ENCODE data around the gene ANKRD61. TPM values are rescaled to one million over a fixed set of nuclear protein-coding genes. Genes with fewer than 3 reads are reported as not detected.
"Not testable (repeated sequence)": the region's sequence is repeated elsewhere in the genome, so short reads cannot be mapped to it uniquely, and the experiment has no call there.

The ANKRD61 gene
- total RNA-seq, 2 donors from 2014 or later, result 0.74 TPM; not detected in 1

DNA sequence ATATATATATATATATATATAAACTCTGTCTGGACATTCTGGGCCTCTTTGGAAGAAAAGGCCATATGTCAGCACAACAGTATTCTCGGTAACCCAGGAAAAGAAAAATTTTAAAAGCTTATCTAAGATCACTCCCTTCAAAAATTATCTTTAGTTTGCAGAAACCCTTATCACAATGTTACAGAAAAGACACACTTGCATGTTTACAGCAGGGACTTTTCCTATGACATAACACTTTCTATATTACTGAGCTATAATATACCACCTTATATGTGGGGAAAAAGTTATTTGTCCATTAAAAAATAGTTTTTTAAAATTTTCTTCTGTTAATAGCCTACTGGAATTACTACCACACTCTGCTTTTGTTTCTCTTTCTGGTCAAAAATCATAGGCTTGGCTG, 25.4 kb downstream of the ANKRD61 start:
- Histone ChIP-seq H3K4me3 (no peak overlapping the region), H3K27me3 (replicated peaks; ENCODE audit: insufficient read depth) (no peaks in the 10 kb centered on the region), H3K4me1 (replicated peaks) (no peaks in the 10 kb centered on the region), H3K36me3 (no peaks in the 10 kb centered on the region), H3K27ac (no peak overlapping the region), H3K9me3 (no peaks in the 10 kb centered on the region)
- intact Hi-C loops (cut with DNase I), result no loop called here
- TF ChIP-seq POLR2A (IDR thresholded peaks at IDR 0.05) (no peak), POLR2AphosphoS5 (IDR thresholded peaks at IDR 0.05) (no peak)
- TF ChIP-seq, protein P1, sequence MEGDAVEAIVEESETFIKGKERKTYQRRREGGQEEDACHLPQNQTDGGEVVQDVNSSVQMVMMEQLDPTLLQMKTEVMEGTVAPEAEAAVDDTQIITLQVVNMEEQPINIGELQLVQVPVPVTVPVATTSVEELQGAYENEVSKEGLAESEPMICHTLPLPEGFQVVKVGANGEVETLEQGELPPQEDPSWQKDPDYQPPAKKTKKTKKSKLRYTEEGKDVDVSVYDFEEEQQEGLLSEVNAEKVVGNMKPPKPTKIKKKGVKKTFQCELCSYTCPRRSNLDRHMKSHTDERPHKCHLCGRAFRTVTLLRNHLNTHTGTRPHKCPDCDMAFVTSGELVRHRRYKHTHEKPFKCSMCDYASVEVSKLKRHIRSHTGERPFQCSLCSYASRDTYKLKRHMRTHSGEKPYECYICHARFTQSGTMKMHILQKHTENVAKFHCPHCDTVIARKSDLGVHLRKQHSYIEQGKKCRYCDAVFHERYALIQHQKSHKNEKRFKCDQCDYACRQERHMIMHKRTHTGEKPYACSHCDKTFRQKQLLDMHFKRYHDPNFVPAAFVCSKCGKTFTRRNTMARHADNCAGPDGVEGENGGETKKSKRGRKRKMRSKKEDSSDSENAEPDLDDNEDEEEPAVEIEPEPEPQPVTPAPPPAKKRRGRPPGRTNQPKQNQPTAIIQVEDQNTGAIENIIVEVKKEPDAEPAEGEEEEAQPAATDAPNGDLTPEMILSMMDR (IDR thresholded peaks at IDR 0.05), result no peak
- 54% methylated on average over 1 of the region's 1 CpG for whole genome bisulfite sequencing
- DNase-seq (ENCODE audit: low spot score), result no peak

DNA sequence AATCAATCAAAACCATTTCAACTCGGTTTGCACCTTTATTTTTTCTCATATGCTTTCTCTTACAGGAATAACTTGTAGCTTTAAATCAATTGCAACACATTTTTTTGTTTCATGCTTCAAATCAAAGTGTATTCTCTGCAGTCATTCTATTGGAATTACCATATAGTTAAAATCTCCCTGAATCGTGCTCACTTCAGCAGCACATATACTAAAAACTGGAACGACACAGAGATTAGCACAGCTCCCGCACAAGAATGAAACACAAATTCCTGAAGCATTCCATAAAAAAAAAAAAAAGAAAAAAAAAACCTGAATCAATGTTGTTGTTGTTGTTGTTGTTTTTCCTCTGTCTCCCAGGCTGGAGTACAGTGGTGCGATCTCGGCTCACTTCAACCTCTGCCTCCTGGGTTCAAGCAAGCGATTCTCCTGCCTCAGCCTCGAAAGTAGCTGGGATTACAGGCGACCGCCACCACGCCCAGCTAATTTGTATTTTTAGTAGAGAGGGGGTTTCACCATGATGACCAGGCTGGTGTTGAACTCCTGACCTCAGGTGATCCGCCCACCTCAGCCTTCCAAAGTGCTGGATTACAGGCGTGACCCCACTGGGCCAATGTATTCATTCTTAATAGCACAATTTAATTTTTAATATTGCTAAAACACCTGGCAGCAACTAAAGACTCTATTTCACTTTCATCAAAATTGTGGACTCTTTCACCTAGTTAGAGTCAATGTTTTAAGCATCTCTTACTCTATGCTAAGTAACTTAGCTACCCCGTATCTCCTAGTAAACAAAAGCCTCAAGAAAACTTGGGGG, 26.3 kb downstream of the ANKRD61 start:
- Histone ChIP-seq H3K4me1 (replicated peaks) (no peaks in the 10 kb centered on the region), H3K36me3 (no peaks in the 10 kb centered on the region), H3K4me3 (peak overlapping the region; percentile 88 to 99), H3K27ac (peak overlapping the region in 1 of 2 donors; percentile 91), H3K27me3 (replicated peaks; ENCODE audit: insufficient read depth) (no peaks in the 10 kb centered on the region), H3K9me3 (no peaks in the 10 kb centered on the region)
- WGBS, result 53% methylated on average over 14 of the region's 14 CpGs
- no peak for DNase-seq (ENCODE audit: low spot score)
- intact Hi-C loops (cut with DNase I), result no loop called here
- TF ChIP-seq POLR2AphosphoS5 (IDR thresholded peaks at IDR 0.05) (no peak), POLR2A (IDR thresholded peaks at IDR 0.05) (no peak)
- TF ChIP-seq, protein P1 (IDR thresholded peaks at IDR 0.05), result no peak

DNA sequence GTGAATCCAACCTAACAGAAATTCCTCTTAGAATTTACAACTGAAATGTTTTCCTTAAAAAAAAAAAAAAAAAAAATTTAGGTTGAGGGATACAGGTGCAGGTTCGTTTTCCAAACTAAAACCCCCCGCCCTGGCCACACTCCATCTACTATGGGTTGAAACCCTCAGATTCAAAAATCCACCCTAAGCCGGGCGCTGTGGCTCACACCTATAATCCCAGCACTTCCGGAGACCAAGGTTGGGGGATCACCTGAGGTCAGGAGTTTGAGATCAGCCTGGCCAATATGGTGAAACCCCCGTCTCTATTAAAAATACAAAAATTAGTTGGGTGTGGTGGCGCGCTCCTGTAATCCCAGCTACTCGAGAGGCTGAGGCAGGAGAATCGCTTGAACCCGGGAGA, 28.8 kb downstream of the ANKRD61 start:
- intact Hi-C loops (cut with DNase I); H3K36me3 ChIP-seq; H3K9me3 ChIP-seq; H3K4me1 ChIP-seq (replicated peaks); H3K4me3 ChIP-seq; DNase-seq (ENCODE audit: low spot score); H3K27me3 ChIP-seq (replicated peaks; ENCODE audit: insufficient read depth); H3K27ac ChIP-seq: not testable (repeated sequence)
- 84% methylated on average over 11 of the region's 11 CpGs for WGBS

DNA sequence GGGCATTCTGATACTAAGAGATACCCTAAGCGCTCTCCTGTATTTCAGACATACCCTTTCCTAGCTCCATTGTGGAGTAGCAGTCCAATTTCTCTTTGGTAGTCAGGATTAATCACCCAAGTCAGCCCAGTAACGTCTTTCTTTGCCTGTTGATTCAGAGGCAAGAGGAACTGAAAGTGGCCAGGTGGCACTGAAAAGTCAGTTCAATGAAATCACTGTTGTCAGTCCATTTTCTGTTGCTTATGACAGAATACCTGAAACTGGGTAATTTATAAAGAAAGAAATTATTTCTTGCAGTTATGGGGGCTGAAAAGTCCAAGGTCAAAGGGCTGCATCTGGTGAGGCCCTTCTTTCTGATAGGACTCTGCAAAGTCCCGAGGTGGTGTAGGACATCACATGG, 40.2 kb downstream of the ANKRD61 start:
- no peak overlapping the region for H3K27ac ChIP-seq
- intact Hi-C loops (cut with DNase I), result no loop called here
- no peak overlapping the region for H3K4me3 ChIP-seq
- H3K9me3 ChIP-seq, result no peaks in the 10 kb centered on the region
- TF ChIP-seq POLR2AphosphoS5 (IDR thresholded peaks at IDR 0.05), result no peak
- TF ChIP-seq, protein P1 (IDR thresholded peaks at IDR 0.05), result no peak
- no peak for TF ChIP-seq POLR2A (IDR thresholded peaks at IDR 0.05)
- H3K4me1 ChIP-seq (replicated peaks), result no peaks in the 10 kb centered on the region
- 85% methylated on average over 3 of the region's 3 CpGs for WGBS
- no peak for DNase-seq (ENCODE audit: low spot score)
- H3K27me3 ChIP-seq (replicated peaks; ENCODE audit: insufficient read depth), result no peaks in the 10 kb centered on the region
- no peaks in the 10 kb centered on the region for H3K36me3 ChIP-seq

DNA sequence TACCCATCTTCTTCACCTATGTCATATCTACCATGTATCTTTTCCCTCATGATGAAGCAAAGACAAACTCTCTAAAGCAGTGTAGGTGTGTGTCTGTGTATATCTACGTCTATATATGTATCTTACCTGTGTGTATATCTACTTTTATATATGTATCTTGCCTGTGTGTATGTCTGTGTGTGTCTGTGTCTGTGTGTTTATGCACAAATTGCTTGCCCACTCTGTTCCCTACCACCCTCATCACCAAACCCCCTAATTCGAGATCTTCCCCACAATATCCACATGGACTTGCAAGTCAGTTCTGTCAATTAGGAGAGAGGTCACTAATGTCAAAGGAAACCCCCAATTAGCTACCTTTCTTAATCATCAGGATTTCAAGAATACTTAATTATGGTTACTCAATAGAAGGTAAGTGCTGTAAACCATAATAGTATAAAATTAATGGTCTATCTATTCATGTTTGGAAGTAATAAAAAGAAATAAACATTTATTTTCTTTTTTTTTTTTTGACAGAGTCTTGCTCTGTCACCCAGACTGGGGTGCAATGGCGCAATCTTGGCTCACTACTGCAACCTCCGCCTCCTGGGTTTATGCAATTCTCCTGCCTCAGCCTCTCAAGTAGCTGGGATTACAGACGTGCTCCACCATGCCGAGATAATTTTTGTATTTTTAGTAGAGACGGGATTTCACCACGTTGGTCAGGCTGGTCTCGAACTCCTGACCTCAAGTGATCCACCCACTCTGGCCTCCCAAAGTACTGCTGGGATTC, 43.6 kb downstream of the ANKRD61 start:
- no peaks in the 10 kb centered on the region for H3K27me3 ChIP-seq (replicated peaks; ENCODE audit: insufficient read depth)

More for the DNA sequence above, 43.6 kb downstream of the ANKRD61 start:
- Histone ChIP-seq H3K27ac (no peak overlapping the region), H3K4me3 (no peak overlapping the region), H3K36me3 (no peaks in the 10 kb centered on the region), H3K9me3 (no peaks in the 10 kb centered on the region), H3K4me1 (replicated peaks) (no peaks in the 10 kb centered on the region)
- intact Hi-C loops (cut with DNase I), result no loop called here
- TF ChIP-seq POLR2AphosphoS5 (IDR thresholded peaks at IDR 0.05) (no peak), POLR2A (IDR thresholded peaks at IDR 0.05) (no peak)
- TF ChIP-seq, protein P1 (IDR thresholded peaks at IDR 0.05), result no peak
- 80% methylated on average over 9 of the region's 9 CpGs for WGBS
- no peak for DNase-seq (ENCODE audit: low spot score)
